CD4-positive, alpha-beta T cell treated with Interleukin-4 for 4 hours (primary cell): ENCODE results near the gene TRIM33.

Source experiments
- DNase-seq: peaks from one replicate; pipeline ENCODE4 v3.0.0-alpha.2; 2020

Gene TRIM33

GRCh38 chr1:114346480-114347029 lies 164.4 kb downstream of the TRIM33 start:
- DNase-seq: peak; percentile 94

DNA sequence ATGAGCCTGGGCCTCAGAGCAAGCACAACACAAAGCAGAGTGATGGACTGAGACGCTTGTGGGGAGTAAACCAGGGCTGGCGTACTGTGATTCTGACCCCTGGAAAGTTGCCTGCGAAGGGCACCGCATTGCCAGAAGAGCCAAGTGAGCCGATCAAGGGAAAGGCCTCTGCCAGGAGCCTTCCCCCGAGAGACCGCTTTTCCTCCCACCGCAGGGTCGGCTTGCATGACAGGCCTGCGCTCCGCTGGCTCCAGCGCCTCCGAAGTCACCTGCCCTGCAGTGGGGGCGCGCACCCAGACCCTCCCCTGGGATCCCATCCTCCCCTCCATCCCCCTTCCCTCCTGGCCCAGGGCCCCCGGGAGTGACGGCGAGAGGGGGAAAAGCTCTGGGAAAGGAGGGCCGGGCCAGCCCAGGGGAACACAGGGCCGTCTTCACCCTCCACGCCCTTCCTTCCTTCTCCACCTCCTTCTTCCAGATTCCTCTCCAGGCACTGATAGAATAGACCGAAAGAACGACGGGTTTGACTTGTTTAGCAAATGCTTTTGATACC lies 165.0 kb downstream of the TRIM33 start:
- no peak for DNase-seq

- DNase-seq: no peak
These were observed 166.3 kb downstream of the TRIM33 start for GRCh38 chr1:114344656-114345055.
